ENCODE measurements around the gene NPB. TPM values are rescaled to one million over a fixed set of nuclear protein-coding genes. Genes with fewer than 3 reads are reported as not detected.

NPB gene
- total and polyA plus RNA-seq, 2 of the 8 experiments (the other 6 are each of a cell fraction or from before 2014, with no cell fraction given) = 1.5 to 2.5 TPM

GRCh38 chr17:81888105-81888987, 13.7 kb upstream of the NPB start (continued):
- TF ChIP-seq RAD21 (IDR thresholded peaks at IDR 0.05 in 1 of 2, conservative IDR thresholded peaks at IDR 0.05 in 1 of 2; ENCODE audit: low read depth in 2 of 2, low read length in 2 of 2) (no peak), BRCA1 (IDR thresholded peaks at IDR 0.05; ENCODE audit: low read depth, low read length) (no peak), MAFK (IDR thresholded peaks at IDR 0.05; ENCODE audit: low read depth, low read length) (no peak), KDM5A (IDR thresholded peaks at IDR 0.05; ENCODE audit: low read length) (no peak)
